ENCODE data around the gene PLA2G6.

Gene PLA2G6

DNA sequence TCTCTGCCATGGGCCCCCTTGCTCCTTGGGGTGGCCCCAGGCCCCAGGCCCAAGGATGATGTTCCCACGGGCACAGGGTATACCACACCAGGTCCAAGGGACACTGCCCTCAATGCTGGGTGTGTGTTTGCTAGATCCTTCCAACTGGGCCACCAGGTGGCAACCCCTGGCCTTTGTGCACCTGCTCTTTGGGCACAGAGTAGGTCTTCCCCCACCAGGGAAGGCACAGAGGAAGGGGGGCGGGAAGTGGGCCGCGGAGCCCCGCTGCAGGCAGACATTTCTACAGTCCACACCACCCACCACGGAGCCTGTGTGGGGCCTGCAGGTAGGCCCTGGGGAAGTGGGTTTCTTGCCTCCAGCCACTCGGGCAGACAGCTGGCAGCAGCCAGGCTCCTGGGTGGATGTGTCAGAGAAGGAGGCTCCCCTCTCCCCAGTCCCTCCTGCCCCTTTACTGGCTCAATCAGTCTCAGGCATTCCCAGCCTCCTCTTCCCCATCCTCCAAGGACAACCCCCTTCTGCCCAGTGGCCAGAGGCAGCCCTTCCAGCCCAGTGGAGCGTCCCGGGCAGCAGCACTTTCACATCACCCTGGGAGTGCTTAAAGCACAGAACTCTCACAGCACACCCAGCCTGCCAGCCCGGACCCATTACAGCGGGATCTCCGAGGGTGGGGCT lies 41.8 kb upstream of the PLA2G6 start:
- no peak for DNase-seq (ENCODE audit: low read depth)
- no peak overlapping the region for H3K4me3 ChIP-seq (ENCODE audit: low read depth, low read length)
- TF ChIP-seq, protein P1, sequence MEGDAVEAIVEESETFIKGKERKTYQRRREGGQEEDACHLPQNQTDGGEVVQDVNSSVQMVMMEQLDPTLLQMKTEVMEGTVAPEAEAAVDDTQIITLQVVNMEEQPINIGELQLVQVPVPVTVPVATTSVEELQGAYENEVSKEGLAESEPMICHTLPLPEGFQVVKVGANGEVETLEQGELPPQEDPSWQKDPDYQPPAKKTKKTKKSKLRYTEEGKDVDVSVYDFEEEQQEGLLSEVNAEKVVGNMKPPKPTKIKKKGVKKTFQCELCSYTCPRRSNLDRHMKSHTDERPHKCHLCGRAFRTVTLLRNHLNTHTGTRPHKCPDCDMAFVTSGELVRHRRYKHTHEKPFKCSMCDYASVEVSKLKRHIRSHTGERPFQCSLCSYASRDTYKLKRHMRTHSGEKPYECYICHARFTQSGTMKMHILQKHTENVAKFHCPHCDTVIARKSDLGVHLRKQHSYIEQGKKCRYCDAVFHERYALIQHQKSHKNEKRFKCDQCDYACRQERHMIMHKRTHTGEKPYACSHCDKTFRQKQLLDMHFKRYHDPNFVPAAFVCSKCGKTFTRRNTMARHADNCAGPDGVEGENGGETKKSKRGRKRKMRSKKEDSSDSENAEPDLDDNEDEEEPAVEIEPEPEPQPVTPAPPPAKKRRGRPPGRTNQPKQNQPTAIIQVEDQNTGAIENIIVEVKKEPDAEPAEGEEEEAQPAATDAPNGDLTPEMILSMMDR (IDR thresholded peaks at IDR 0.05; ENCODE audit: control insufficient read depth, extremely low read depth, insufficient read depth): no peak

DNA sequence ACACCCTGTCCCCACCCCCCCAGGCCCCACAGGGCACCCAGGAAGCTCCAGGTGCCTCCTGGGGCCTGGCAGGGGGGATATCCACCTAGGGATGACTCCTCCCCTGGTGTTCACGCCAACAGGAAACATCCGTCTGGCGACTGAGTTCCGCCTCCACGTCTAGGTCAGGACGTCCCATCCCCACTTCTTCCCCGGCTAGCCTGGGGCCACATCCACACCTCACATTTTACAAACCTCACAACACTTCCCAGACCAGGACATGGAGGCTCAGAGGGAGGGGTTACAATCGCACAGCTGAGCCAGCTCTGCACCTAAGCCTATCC lies 41.1 kb upstream of the PLA2G6 start:
- no peak for DNase-seq (ENCODE audit: low read depth)
- H3K4me3 ChIP-seq (ENCODE audit: low read depth, low read length): no peak overlapping the region
- TF ChIP-seq, protein P1 (IDR thresholded peaks at IDR 0.05; ENCODE audit: control insufficient read depth, extremely low read depth, insufficient read depth): no peak

DNA sequence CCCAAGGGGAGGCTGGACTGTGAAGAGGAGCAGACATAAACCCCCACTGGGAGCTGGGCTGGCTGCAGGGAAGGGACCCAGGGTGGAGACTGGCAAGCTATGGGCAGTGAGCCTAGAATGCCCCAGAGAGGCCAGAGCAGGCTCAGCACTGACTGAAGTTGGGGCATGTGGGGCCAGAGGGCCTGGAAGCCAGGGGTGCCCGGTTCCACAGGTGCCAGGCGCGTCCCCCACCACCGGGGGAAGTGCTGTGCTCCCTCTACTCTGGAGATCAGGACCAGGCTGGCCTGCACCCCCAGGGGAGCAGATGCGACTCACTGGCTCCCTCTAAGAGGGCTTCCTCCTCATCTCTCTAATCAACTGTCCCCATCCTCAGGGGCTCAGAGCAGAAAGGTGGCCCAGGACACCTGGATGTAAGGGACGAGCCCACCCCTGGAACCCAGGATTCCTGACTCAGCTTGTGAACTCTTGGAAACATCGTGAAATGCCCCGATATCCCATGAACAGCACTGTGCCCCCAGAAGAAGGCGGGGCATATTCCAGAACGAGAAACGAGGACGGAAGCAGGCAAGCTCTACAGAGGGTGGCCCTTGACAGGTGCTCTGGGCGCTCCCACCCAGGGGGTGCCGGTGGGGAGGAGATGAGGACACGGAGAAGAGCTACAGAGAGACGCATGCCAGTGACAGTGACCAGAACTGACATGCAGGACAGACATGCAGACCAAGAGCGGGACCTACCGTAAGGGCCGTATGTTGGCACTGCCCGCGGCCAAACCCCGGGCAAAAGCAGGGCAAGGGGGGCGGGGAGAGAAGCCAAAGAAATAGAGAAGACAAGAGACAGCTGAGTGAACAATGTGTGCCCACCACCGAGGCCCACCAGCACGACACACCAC lies 40.5 kb upstream of the PLA2G6 start:
- TF ChIP-seq, protein P1 (IDR thresholded peaks at IDR 0.05; ENCODE audit: control insufficient read depth, extremely low read depth, insufficient read depth): no peak
- H3K4me3 ChIP-seq (ENCODE audit: low read depth, low read length): no peak overlapping the region
- DNase-seq (ENCODE audit: low read depth): no peak

DNA sequence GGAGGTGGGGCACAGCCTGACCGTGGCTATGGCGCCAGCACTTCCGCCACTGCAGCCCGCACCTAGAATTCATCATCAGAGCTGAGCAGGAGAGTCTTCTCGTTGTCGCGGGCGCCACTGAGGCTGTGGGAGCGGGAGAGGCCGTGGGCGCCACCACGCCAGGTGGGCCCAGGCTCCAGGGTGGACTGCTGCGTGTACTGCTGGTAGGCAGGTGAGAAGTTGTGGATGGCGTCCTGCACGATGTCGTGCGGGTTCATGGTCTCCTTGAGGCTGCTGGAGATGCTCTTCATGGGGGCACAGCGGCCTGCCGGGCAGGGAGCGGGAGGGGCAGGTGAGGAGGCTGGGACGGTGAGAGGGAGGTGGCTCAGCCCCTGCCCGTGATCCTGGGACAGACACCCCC lies 39.8 kb upstream of the PLA2G6 start:
- H3K4me3 ChIP-seq (ENCODE audit: low read depth, low read length): no peak overlapping the region
- TF ChIP-seq, protein P1 (IDR thresholded peaks at IDR 0.05; ENCODE audit: control insufficient read depth, extremely low read depth, insufficient read depth): no peak

DNA sequence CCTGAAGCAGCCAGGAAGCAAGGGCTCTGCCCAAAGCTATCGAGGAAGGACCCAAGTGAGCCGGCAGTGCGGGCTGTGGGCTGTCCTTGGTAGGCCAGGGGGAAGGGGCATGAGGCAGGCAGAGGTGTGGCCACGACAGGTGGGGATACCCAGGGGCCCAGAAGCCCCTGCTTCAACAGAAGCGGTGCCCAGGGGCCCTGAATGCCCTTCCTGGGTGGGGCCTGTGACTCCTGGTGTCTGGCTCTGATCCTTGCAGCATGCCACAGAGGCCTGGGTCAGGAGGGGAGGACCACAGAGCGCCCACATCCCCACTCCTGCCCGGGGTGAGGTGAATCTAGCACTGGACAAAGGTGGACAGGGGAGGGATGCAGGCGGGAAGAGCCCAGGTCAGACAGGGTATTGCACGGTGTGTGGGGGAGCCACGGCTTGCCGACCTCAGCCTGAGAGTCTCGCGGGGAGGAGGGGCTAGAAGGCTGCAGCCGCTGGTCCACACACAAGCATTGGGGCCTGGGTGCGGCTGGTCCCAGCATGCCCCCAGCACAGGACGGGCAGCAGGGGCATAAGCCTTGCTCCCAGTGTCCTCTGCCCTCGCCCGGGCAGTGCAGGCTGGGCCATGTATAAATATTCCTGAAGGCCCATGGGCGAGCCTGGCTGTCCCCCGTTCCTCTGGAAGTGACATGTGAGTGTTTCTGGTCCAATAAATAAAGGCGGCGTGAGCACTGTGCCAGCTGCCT lies 39.2 kb upstream of the PLA2G6 start:
- DNase-seq (ENCODE audit: low read depth): no peak
- TF ChIP-seq, protein P1 (IDR thresholded peaks at IDR 0.05; ENCODE audit: control insufficient read depth, extremely low read depth, insufficient read depth): no peak
- no peak overlapping the region for H3K4me3 ChIP-seq (ENCODE audit: low read depth, low read length)

More for the DNA sequence above, 39.8 kb upstream of the PLA2G6 start:
- no peak for DNase-seq (ENCODE audit: low read depth)

DNA sequence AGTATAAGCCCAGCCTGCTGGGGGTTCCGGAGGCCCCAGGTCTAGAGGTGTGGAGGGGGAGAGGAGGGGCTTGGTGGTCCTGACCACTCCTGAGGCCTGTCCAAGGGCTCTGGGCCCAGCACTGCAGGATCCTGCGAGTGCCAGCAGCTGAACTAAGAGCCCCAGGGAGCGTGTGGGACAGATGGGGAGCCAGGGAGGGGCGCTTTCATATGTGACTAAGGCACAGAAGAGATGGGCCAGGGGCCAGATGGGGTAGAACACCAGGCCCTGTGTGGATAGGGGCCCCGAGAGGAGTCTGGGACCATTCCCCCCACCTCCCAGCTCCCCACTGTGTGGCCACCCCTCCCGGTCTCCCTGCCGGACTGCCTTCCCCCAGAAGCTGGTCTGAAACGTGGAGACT lies 38.5 kb upstream of the PLA2G6 start:
- no peak for DNase-seq (ENCODE audit: low read depth)
- H3K4me3 ChIP-seq (ENCODE audit: low read depth, low read length): no peak overlapping the region
- TF ChIP-seq, protein P1 (IDR thresholded peaks at IDR 0.05; ENCODE audit: control insufficient read depth, extremely low read depth, insufficient read depth): no peak
